ENCODE data around the gene HTR2A. TPM values are rescaled to one million over a fixed set of nuclear protein-coding genes. Genes with fewer than 3 reads are reported as not detected.
A peak's percentile ranks its signal among the peaks of the same experiment; 100 is the strongest.

The HTR2A gene
- total and polyA plus RNA-seq, 4 donors = 0.09 to 1.1 (median 0.43) TPM

DNA sequence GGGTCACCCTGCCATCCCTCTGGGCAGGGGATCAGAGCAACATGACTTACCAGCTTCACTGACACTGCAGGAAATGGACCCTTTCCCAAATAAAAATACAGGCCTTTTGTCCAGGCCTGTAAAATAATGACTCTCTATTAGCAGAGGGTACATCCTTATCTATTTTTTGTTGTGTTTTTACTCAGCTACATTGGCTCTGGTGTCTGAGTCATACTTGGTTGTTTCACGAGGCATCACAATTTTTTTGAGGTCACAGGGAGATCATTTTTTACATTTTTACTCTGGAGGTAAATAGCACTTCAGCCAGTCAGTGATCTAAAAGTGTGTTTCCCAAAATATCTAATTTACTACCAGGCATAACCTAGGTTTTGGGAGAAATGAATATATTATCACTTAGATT is 6.9 kb upstream of the HTR2A start:
- no peak overlapping the region for H3K27ac ChIP-seq (ENCODE audit: low read depth in 1 of 2, low read length in 1 of 2)
- 41 to 74% methylated on average over 1 of the region's 1 CpG for WGBS, 2 donors

GRCh38 chr13:46901721-46902120 is 4.9 kb upstream of the HTR2A start:
- no peak for DNase-seq
- Histone ChIP-seq H3K9me3 (ENCODE audit: control insufficient read depth in 4 of 4, insufficient read depth in 3 of 4, low read length in 3 of 4) (no peaks in the 10 kb centered on the region), H3K27me3 (ENCODE audit: control insufficient read depth in 3 of 3, insufficient read depth in 3 of 3, low read length in 2 of 3) (no peaks in the 10 kb centered on the region), H3K36me3 (ENCODE audit: control insufficient read depth in 4 of 4, insufficient read depth in 4 of 4, low read length in 4 of 4) (no peaks in the 10 kb centered on the region), H3K9ac (ENCODE audit: insufficient read depth in 1 of 2, low read length in 2 of 2) (no peak overlapping the region), H3K27ac (ENCODE audit: low read depth in 1 of 2, low read length in 1 of 2) (no peak overlapping the region), H3K4me1 (ENCODE audit: control insufficient read depth in 5 of 5, insufficient read depth in 5 of 5, low read length in 5 of 5) (peaks cover 0 to 4% (median 0%) of the 10 kb centered on the region in 5 donors), H3K4me3 (no peak overlapping the region)
- TF ChIP-seq, protein P1, sequence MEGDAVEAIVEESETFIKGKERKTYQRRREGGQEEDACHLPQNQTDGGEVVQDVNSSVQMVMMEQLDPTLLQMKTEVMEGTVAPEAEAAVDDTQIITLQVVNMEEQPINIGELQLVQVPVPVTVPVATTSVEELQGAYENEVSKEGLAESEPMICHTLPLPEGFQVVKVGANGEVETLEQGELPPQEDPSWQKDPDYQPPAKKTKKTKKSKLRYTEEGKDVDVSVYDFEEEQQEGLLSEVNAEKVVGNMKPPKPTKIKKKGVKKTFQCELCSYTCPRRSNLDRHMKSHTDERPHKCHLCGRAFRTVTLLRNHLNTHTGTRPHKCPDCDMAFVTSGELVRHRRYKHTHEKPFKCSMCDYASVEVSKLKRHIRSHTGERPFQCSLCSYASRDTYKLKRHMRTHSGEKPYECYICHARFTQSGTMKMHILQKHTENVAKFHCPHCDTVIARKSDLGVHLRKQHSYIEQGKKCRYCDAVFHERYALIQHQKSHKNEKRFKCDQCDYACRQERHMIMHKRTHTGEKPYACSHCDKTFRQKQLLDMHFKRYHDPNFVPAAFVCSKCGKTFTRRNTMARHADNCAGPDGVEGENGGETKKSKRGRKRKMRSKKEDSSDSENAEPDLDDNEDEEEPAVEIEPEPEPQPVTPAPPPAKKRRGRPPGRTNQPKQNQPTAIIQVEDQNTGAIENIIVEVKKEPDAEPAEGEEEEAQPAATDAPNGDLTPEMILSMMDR (IDR thresholded peaks at IDR 0.05; ENCODE audit: control extremely low read depth, extremely low read depth) = no peak
- no peak for ATAC-seq (ENCODE audit: insufficient read depth, low FRiP score)
- 82 to 88% methylated on average over 1 of the region's 1 CpG for WGBS, 2 donors

More for the DNA sequence above, 6.9 kb upstream of the HTR2A start:
- Histone ChIP-seq H3K9me3 (ENCODE audit: control insufficient read depth in 4 of 4, insufficient read depth in 3 of 4, low read length in 3 of 4) (no peaks in the 10 kb centered on the region), H3K4me3 (no peak overlapping the region), H3K27me3 (ENCODE audit: control insufficient read depth in 3 of 3, insufficient read depth in 3 of 3, low read length in 2 of 3) (no peaks in the 10 kb centered on the region), H3K4me1 (ENCODE audit: control insufficient read depth in 5 of 5, insufficient read depth in 5 of 5, low read length in 5 of 5) (no peaks in the 10 kb centered on the region), H3K36me3 (ENCODE audit: control insufficient read depth in 4 of 4, insufficient read depth in 4 of 4, low read length in 4 of 4) (no peaks in the 10 kb centered on the region), H3K9ac (ENCODE audit: insufficient read depth in 1 of 2, low read length in 2 of 2) (no peak overlapping the region)
- no peak for ATAC-seq (ENCODE audit: insufficient read depth, low FRiP score)
- TF ChIP-seq, protein P1 (IDR thresholded peaks at IDR 0.05; ENCODE audit: control extremely low read depth, extremely low read depth) = no peak
- DNase-seq = no peak

- 89 to 97% methylated on average over 5 of the region's 5 CpGs for WGBS, 2 donors
- Histone ChIP-seq H3K27ac (ENCODE audit: low read depth in 1 of 2, low read length in 1 of 2) (no peak overlapping the region), H3K36me3 (ENCODE audit: control insufficient read depth in 4 of 4, insufficient read depth in 4 of 4, low read length in 4 of 4) (no peaks in the 10 kb centered on the region), H3K9ac (ENCODE audit: insufficient read depth in 1 of 2, low read length in 2 of 2) (no peak overlapping the region), H3K9me3 (ENCODE audit: control insufficient read depth in 4 of 4, insufficient read depth in 3 of 4, low read length in 3 of 4) (no peaks in the 10 kb centered on the region), H3K4me1 (ENCODE audit: control insufficient read depth in 5 of 5, insufficient read depth in 5 of 5, low read length in 5 of 5) (peaks cover 0 to 8% (median 0%) of the 10 kb centered on the region in 5 donors), H3K27me3 (ENCODE audit: control insufficient read depth in 3 of 3, insufficient read depth in 3 of 3, low read length in 2 of 3) (no peaks in the 10 kb centered on the region), H3K4me3 (no peak overlapping the region)
- TF ChIP-seq, protein P1 (IDR thresholded peaks at IDR 0.05; ENCODE audit: control extremely low read depth, extremely low read depth) = no peak
- ATAC-seq (ENCODE audit: insufficient read depth, low FRiP score) (no peak), DNase-seq (no peak)
Measured at GRCh38 chr13:46899801-46900200, 2.9 kb upstream of the HTR2A start.

DNA sequence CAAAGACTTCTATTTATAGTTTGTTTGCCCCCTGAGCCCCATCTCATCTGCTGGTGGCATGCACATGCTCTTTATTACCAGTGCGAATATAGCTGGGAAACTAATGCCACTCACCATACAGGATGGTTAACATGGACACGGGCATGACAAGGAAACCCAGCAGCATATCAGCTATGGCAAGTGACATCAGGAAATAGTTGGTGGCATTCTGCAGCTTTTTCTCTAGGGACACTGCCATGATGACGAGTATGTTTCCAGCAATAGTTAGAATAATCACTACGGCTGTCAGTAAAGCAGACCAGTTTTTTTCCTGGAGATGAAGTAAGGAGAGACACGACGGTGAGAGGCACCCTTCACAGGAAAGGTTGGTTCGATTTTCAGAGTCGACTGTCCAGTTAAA is 1.5 kb downstream of the HTR2A start:
- no peaks in the 10 kb centered on the region for H3K9me3 ChIP-seq (ENCODE audit: control insufficient read depth in 4 of 4, insufficient read depth in 3 of 4, low read length in 3 of 4)
- no peaks in the 10 kb centered on the region for H3K27me3 ChIP-seq (ENCODE audit: control insufficient read depth in 3 of 3, insufficient read depth in 3 of 3, low read length in 2 of 3)
- DNase-seq (no peak), ATAC-seq (ENCODE audit: insufficient read depth, low FRiP score) (no peak)
- peaks cover 0 to 24% (median 0%) of the 10 kb centered on the region in 5 donors for H3K4me1 ChIP-seq (ENCODE audit: control insufficient read depth in 5 of 5, insufficient read depth in 5 of 5, low read length in 5 of 5)
- H3K36me3 ChIP-seq (ENCODE audit: control insufficient read depth in 4 of 4, insufficient read depth in 4 of 4, low read length in 4 of 4) = no peaks in the 10 kb centered on the region
- peak overlapping the region in 1 of 2 donors; percentile 61 for H3K9ac ChIP-seq (ENCODE audit: insufficient read depth in 1 of 2, low read length in 2 of 2)
- TF ChIP-seq, protein P1 (IDR thresholded peaks at IDR 0.05; ENCODE audit: control extremely low read depth, extremely low read depth) = no peak
- no peak overlapping the region for H3K27ac ChIP-seq (ENCODE audit: low read depth in 1 of 2, low read length in 1 of 2)
- WGBS, 2 donors = 70 to 86% methylated on average over 8 of the region's 8 CpGs
- no peak overlapping the region for H3K4me3 ChIP-seq
